ENCODE results near the gene TPI1.
A peak's percentile ranks its signal among the peaks of the same experiment; 100 is the strongest.

The TPI1 gene

DNA sequence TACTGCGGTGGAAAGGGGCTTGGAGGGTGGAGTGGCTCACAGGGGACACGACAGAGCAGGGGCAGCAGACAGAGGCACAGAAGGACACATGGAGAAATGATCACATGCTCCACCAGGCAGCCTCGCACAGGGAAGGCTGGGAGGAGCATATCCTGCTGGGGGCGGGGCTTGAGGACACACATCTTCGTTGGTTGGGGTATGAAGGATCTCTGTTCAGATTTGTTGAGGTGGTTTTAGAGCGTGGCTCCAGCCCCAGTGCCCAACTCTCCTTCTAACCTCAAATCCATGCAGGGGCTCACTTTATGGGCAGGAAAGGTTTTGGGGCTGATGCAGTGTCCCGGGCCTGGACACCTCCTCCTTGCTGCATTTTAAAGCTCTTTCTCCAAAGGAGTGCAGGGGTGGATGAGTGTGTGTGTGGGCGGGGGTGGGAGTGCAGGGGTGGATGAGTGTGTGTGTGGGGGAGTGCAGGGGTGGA is 39.9 kb upstream of the TPI1 start:
- H3K4me3 ChIP-seq: peak overlapping the region; percentile 74
- peak; percentile 22 for DNase-seq (ENCODE audit: low read depth, low spot score)
- H3K9ac ChIP-seq (ENCODE audit: insufficient read length): peak overlapping the region; percentile 70
- H3K9me3 ChIP-seq (ENCODE audit: low read depth, low read length): no peaks in the 10 kb centered on the region
- TF ChIP-seq POLR2AphosphoS5 (IDR thresholded peaks at IDR 0.05; ENCODE audit: borderline replicate concordance, low read depth, low read length) (peak; percentile 91), EZH2 (IDR thresholded peaks at IDR 0.05) (no peak)
- H3K27ac ChIP-seq: peak overlapping the region; percentile 83
- peaks cover 5% of the 10 kb centered on the region; the same call in 1 of the 2 replicates for H3K36me3 ChIP-seq (ENCODE audit: insufficient read depth, low read length)

DNA sequence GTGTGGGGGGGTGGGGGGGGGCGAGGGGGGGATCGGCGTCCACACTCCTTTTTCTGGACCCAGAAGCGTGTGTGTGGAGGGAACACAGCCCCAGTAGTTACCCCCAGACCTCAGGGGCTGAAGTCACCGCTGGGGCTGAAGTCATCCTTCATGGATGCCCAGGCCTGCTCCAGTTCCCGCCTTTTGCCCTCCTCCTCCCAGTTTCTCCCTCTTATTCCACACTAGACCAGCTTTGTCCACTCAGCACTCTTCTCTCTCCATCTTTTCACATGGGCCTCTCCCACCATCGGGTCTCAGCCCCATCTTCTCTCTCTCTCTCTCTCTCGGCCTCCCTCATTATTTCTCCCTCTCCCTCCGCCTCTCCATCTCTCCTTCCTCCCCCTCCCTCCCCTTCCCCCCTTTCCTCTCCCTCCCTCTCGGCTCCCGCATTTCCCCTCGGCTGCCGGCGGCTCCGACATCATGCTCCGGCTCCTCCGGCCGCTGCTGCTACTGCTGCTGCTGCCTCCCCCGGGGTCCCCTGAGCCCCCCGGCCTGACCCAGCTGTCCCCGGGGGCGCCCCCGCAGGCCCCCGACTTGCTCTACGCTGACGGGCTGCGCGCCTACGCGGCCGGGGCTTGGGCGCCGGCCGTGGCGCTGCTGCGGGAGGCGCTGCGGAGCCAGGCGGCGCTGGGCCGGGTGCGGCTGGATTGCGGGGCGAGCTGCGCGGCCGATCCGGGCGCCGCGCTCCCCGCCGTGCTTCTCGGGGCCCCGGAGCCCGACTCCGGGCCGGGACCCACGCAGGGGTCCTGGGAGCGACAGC is 39.1 kb upstream of the TPI1 start, which contains the start of gene P3H3:
Gene P3H3, plus strand, starts transcription at position 426 of the 799 bp plus-strand sequence. Its CDS starts 34 bp downstream, at position 460.
- Histone ChIP-seq H3K9me3 (ENCODE audit: low read depth, low read length) (no peaks in the 10 kb centered on the region), H3K4me3 (peak within 1 kb of the TSS; percentile 93), H3K36me3 (ENCODE audit: insufficient read depth, low read length) (peaks cover 5% of the 10 kb centered on the region; the same call in 1 of the 2 replicates), H3K9ac (ENCODE audit: insufficient read length) (peak within 1 kb of the TSS; percentile 72), H3K27ac (peak within 1 kb of the TSS; percentile 83)
- DNase-seq (ENCODE audit: low read depth, low spot score): no peak
- TF ChIP-seq FOXP2 (optimal IDR thresholded peaks at IDR 0.05; ENCODE audit: control extremely low read depth, extremely low read length, insufficient read depth) (no peak), EZH2 (IDR thresholded peaks at IDR 0.05) (no peak), POLR2AphosphoS5 (IDR thresholded peaks at IDR 0.05; ENCODE audit: borderline replicate concordance, low read depth, low read length) (no peak; the same call in 1 of the 2 replicates)

DNA sequence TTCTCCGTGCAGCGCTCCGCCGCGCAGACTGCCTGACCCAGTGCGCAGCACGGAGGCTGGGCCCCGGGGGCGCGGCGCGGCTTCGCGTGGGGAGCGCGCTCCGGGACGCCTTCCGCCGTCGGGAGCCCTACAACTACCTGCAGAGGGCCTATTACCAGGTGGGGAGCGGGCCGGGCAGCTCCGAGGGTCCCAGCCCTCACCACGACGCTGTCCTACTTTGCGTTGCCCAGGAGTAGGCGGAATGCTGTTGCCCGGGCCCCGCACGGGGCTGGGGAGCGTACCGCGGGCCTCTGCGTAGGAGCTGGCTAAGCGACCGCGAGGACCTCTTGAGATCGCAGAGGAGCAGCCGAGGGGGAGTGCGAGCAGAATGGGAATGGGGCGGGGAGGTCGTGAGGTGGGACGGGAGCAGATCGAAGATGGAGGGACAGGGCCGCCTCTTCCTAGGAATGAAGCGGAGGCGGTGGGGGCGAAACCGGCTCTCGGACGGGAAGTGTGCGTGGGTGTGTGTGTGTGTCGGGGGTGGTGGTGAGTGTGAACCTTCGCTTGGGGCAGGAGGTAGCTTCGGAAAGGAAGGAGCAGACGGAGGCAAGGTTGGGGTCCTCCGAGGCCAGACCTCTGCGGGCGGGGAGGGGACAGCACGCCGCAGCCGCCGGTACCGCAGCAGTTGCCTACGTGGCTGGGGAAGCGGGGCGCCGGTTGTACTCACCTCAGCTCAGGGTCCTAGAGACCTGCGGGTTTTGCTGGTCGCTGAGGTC is 38.4 kb upstream of the TPI1 start:
- Histone ChIP-seq H3K27ac (no peak overlapping the region), H3K9me3 (ENCODE audit: low read depth, low read length) (no peaks in the 10 kb centered on the region), H3K4me3 (peak overlapping the region; percentile 93), H3K36me3 (ENCODE audit: insufficient read depth, low read length) (peaks cover 5% of the 10 kb centered on the region; the same call in 1 of the 2 replicates), H3K9ac (ENCODE audit: insufficient read length) (peak overlapping the region; percentile 72)
- DNase-seq (ENCODE audit: low read depth, low spot score): no peak
- no peak for TF ChIP-seq EZH2 (IDR thresholded peaks at IDR 0.05)
- no peak for TF ChIP-seq FOXP2 (optimal IDR thresholded peaks at IDR 0.05; ENCODE audit: control extremely low read depth, extremely low read length, insufficient read depth)
- no peak for TF ChIP-seq POLR2AphosphoS5 (IDR thresholded peaks at IDR 0.05; ENCODE audit: borderline replicate concordance, low read depth, low read length)

DNA sequence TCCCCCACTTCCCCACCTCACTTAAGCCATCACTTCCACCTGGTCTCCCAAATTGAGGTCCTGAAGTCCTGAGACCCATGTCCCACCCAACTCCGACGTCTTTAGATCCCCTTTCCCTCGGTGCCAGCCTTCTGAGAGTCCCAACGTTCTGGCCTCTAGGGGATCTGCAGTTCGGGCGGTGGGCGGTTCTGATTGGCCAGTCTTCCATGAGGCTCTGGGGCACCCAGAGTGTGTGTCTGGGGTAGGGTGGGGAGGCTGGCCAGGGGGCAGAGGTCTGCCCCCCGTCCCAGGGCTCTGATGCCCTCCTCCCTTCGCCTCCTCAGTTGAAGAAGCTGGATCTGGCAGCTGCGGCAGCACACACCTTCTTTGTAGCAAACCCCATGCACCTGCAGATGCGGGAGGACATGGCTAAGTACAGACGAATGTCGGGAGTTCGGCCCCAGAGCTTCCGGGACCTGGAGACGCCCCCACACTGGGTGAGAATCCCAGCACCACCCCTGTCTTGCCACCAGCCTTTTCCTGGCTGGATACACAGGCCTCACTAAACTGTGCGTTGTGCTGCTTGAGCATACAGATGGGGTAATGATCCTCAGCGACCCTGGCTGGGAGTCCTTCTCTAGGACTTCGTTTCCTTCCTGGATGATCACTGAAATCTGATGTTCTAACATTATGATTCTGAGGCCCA is 37.7 kb upstream of the TPI1 start:
- no peak for DNase-seq (ENCODE audit: low read depth, low spot score)
- Histone ChIP-seq H3K9ac (ENCODE audit: insufficient read length) (peak overlapping the region; percentile 72), H3K27ac (no peak overlapping the region), H3K9me3 (ENCODE audit: low read depth, low read length) (no peaks in the 10 kb centered on the region), H3K4me3 (peak overlapping the region; percentile 93), H3K36me3 (ENCODE audit: insufficient read depth, low read length) (peaks cover 5% of the 10 kb centered on the region; the same call in 1 of the 2 replicates)
- no peak for TF ChIP-seq FOXP2 (optimal IDR thresholded peaks at IDR 0.05; ENCODE audit: control extremely low read depth, extremely low read length, insufficient read depth)
- 0 out of 2 replicates have a peak, but pooled peaks have one; percentile 18 for TF ChIP-seq POLR2AphosphoS5 (IDR thresholded peaks at IDR 0.05; ENCODE audit: borderline replicate concordance, low read depth, low read length)
- TF ChIP-seq EZH2 (IDR thresholded peaks at IDR 0.05): no peak

DNA sequence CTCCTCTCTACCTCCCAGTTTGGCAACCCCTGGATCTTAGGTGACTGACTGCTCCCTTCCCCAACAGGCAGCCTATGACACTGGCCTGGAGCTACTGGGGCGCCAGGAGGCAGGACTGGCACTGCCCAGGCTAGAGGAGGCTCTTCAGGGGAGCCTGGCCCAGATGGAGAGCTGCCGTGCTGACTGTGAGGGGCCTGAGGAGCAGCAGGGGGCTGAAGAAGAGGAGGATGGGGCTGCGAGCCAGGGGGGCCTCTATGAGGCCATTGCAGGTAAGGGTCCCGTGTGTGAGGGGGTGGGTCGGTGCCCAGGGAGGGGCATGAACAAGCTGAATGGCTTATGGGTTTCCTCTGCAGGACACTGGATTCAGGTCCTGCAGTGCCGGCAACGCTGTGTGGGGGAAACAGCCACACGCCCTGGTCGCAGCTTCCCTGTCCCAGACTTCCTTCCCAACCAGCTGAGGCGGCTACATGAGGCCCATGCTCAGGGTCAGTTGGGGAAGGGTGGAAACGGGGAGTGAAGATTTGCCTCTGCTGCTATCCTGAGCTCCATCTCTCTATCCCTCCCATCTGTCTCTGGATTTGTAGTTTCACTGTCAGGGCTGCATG is 36.9 kb upstream of the TPI1 start:
- Histone ChIP-seq H3K36me3 (ENCODE audit: insufficient read depth, low read length) (peaks cover 5% of the 10 kb centered on the region; the same call in 1 of the 2 replicates), H3K4me3 (no peak overlapping the region)
- TF ChIP-seq EZH2 (IDR thresholded peaks at IDR 0.05) (no peak), POLR2AphosphoS5 (IDR thresholded peaks at IDR 0.05; ENCODE audit: borderline replicate concordance, low read depth, low read length) (no peak)

DNA sequence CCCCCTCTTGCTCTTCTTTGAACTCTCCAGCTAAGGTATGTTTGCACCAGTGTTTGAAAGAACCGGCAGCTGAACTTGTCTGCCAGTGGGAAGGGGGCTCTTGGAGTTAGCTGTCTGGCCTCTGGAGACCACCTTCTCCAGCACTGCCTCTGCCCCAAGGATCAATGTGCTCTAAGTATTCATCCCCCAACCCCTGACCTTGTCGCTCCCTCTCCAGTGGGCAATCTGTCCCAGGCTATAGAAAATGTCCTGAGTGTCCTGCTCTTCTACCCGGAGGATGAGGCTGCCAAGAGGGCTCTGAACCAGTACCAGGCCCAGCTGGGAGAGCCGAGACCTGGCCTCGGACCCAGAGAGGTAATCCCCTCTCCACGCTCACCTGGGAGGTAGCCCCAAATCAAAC is 36.3 kb upstream of the TPI1 start:
- no peak for DNase-seq (ENCODE audit: low read depth, low spot score)
- Histone ChIP-seq H3K36me3 (ENCODE audit: insufficient read depth, low read length) (peaks cover 5% of the 10 kb centered on the region; the same call in 1 of the 2 replicates), H3K27ac (no peak overlapping the region), H3K9ac (ENCODE audit: insufficient read length) (no peak overlapping the region), H3K9me3 (ENCODE audit: low read depth, low read length) (no peaks in the 10 kb centered on the region), H3K4me3 (no peak overlapping the region)
- TF ChIP-seq FOXP2 (optimal IDR thresholded peaks at IDR 0.05; ENCODE audit: control extremely low read depth, extremely low read length, insufficient read depth): no peak
- no peak for TF ChIP-seq POLR2AphosphoS5 (IDR thresholded peaks at IDR 0.05; ENCODE audit: borderline replicate concordance, low read depth, low read length)
- no peak for TF ChIP-seq EZH2 (IDR thresholded peaks at IDR 0.05)

More for the DNA sequence above, 36.9 kb upstream of the TPI1 start:
- no peak overlapping the region for H3K27ac ChIP-seq
- H3K9me3 ChIP-seq (ENCODE audit: low read depth, low read length): no peaks in the 10 kb centered on the region
- no peak overlapping the region for H3K9ac ChIP-seq (ENCODE audit: insufficient read length)
- DNase-seq (ENCODE audit: low read depth, low spot score): no peak

DNA sequence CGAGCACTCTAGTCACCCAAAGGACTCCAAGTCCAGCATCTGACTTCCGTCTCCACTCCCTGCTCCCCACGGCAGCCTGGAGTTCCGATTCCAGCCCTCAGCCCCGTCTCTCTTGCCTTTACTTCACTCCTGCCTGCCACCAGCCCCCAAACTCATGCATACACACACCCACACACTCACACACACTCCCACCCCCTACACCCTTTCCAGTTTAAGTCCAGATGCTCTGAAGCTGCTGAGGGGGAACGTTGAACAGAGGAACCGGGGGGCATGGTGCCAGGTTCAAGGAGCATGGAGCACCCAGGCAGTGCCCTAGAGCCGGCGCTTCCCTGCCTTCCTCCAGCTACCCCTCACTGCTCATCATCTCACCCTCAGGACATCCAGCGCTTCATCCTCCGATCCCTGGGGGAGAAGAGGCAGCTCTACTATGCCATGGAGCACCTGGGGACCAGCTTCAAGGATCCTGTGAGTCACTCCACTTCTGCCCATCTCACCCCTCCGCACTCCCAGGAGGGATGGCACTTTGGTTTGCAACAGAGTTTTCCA is 35.8 kb upstream of the TPI1 start:
- Histone ChIP-seq H3K4me3 (no peak overlapping the region), H3K27ac (no peak overlapping the region), H3K9me3 (ENCODE audit: low read depth, low read length) (no peaks in the 10 kb centered on the region), H3K9ac (ENCODE audit: insufficient read length) (no peak overlapping the region), H3K36me3 (ENCODE audit: insufficient read depth, low read length) (peaks cover 5% of the 10 kb centered on the region; the same call in 1 of the 2 replicates)
- DNase-seq (ENCODE audit: low read depth, low spot score): no peak
- TF ChIP-seq EZH2 (IDR thresholded peaks at IDR 0.05): no peak
- TF ChIP-seq FOXP2 (optimal IDR thresholded peaks at IDR 0.05; ENCODE audit: control extremely low read depth, extremely low read length, insufficient read depth): no peak
- no peak for TF ChIP-seq POLR2AphosphoS5 (IDR thresholded peaks at IDR 0.05; ENCODE audit: borderline replicate concordance, low read depth, low read length)

All from SK-N-MC (cell line).